ENCODE measurements around the gene ZNF208.
"Not testable (repeated sequence)": the region's sequence is repeated elsewhere in the genome, so short reads cannot be mapped to it uniquely, and the experiment has no call there.

The ZNF208 gene

DNA sequence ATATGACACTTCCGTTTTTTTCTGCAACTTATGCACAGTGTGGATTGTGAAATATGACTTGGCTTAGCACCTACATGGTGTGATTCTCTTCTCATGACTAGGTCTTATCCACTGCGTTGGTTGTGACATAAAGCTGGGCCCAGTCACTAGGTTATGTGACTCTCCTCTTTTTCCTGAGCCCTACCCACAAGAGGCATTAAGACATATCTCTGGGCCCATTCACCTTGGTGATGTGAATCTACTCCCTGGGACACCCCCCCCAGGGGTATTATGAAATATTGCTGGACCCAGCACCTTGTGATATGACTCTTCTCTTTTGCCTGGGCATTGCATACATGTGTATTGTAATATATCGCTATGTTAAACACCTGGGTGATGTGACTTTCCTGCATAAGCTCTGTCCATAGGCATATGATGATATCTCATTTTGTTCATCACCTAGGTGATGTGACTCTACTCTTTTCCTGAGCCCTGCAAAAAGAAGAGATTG is 89.0 kb downstream of the ZNF208 start:
- Histone ChIP-seq H3K27ac (ENCODE audit: low read depth, low read length) (no peak overlapping the region), H3K4me3 (ENCODE audit: low read length) (no peak overlapping the region), H3K4me1 (ENCODE audit: insufficient read depth, low read length) (no peaks in the 10 kb centered on the region), H3K9ac (ENCODE audit: low read depth, low read length) (no peak overlapping the region), H3K27me3 (ENCODE audit: insufficient read depth, low read length) (no peaks in the 10 kb centered on the region), H3K9me3 (ENCODE audit: insufficient read depth, low read depth, low read length) (peaks cover 95% of the 10 kb centered on the region), H3K36me3 (ENCODE audit: insufficient read depth, low read length) (no peaks in the 10 kb centered on the region)
- WGBS = 81% methylated on average over 3 of the region's 3 CpGs

DNA sequence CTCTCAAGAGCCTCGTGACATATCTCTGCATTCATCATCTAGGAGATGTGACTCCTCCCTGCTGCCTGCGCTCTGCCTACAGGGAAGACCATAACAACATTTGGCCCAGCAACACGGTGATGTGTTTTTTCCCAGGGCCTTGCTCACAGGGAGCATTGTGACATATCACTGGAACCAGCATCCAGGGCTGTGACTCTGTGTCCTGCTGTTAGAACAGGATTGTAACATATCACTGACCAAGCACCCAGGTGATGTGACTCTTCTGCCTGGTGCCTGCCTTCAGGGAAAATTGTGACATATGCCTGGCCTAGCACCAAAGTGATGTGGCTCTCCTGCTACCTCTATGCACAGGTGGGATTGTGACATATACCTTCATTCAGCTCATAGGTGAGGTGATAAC is 95.3 kb downstream of the ZNF208 start:
- Histone ChIP-seq H3K27ac (ENCODE audit: low read depth, low read length) (no peak overlapping the region), H3K4me1 (ENCODE audit: insufficient read depth, low read length) (no peaks in the 10 kb centered on the region), H3K27me3 (ENCODE audit: insufficient read depth, low read length) (no peaks in the 10 kb centered on the region), H3K9ac (ENCODE audit: low read depth, low read length) (no peak overlapping the region), H3K36me3 (ENCODE audit: insufficient read depth, low read length) (no peaks in the 10 kb centered on the region), H3K9me3 (ENCODE audit: insufficient read depth, low read depth, low read length) (peaks cover 91% of the 10 kb centered on the region), H3K4me3 (ENCODE audit: low read length) (no peak overlapping the region)
- WGBS = 43% methylated on average over 3 of the region's 3 CpGs

DNA sequence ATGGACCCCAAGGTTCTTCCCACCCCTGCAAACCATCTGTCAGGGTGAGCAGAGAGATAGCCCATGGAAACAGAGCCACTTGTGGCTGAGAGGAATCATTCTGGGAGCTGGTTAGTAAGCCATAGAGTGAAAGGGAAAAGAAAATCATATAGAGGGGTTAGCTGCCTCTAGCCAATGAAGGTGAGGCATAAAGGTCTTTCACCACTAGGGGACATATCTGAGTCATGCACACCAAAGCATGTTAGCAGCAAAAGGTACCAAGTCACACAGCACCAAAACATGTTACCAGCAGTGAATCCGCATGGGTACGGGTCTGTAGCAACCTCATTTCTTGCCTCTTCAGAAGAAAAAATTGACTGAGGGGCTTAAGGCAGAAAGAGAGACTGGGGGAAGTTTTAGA is 98.1 kb downstream of the ZNF208 start:
- Histone ChIP-seq H3K4me1 (ENCODE audit: insufficient read depth, low read length) (no peaks in the 10 kb centered on the region), H3K27ac (ENCODE audit: low read depth, low read length) (no peak overlapping the region), H3K9me3 (ENCODE audit: insufficient read depth, low read depth, low read length) (peaks cover 93% of the 10 kb centered on the region), H3K27me3 (ENCODE audit: insufficient read depth, low read length) (no peaks in the 10 kb centered on the region), H3K4me3 (ENCODE audit: low read length) (no peak overlapping the region), H3K9ac (ENCODE audit: low read depth, low read length) (no peak overlapping the region), H3K36me3 (ENCODE audit: insufficient read depth, low read length) (no peaks in the 10 kb centered on the region)
- 95% methylated on average over 2 of the region's 2 CpGs for WGBS

DNA sequence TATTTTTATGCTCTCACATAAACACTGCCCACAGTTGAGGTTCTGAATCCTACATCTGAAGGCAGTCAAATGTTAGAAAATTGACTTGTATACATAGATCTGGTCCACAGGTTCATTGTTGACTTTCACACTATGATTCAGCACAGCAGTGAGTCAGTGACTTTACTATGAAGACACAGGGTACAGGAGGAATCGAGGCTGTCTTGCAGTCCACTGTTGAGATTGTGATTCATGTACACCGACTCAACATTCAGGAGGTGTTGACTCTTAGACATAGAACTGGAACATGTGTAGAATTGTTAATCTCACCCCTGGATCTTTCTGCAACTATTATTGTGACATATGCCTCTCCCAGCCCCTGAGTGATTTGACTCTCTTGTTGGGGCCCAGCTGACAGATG is 100.4 kb downstream of the ZNF208 start:
- Histone ChIP-seq H3K27ac (ENCODE audit: low read depth, low read length) (no peak overlapping the region), H3K4me3 (ENCODE audit: low read length) (no peak overlapping the region), H3K36me3 (ENCODE audit: insufficient read depth, low read length) (no peaks in the 10 kb centered on the region), H3K27me3 (ENCODE audit: insufficient read depth, low read length) (no peaks in the 10 kb centered on the region), H3K9ac (ENCODE audit: low read depth, low read length) (no peak overlapping the region), H3K4me1 (ENCODE audit: insufficient read depth, low read length) (no peaks in the 10 kb centered on the region), H3K9me3 (ENCODE audit: insufficient read depth, low read depth, low read length) (peaks cover 93% of the 10 kb centered on the region)
- WGBS = 81% methylated on average over 2 of the region's 2 CpGs

DNA sequence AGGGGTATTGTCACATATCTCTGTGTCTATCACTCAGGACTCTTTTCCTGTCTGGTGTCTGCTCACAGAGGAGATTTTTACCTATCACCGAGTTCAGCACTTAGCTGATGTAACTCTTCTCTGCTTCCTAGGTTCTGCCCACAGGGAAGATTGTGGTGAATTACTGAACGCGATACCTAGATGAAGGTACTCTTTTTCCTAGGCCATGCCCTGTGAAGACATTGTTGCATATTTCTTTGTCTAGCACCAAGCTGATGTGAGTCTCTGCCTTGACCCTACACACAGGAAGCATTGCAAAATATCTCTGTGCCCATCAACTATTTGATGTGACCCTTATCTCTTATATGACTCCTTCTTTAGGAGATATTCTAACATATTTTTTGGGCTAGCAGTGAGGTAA is 102.7 kb downstream of the ZNF208 start:
- H3K27me3 ChIP-seq (ENCODE audit: insufficient read depth, low read length) = no peaks in the 10 kb centered on the region
- whole genome bisulfite sequencing = 76% methylated on average over 3 of the region's 3 CpGs
- peaks cover 95% of the 10 kb centered on the region for H3K9me3 ChIP-seq (ENCODE audit: insufficient read depth, low read depth, low read length)

DNA sequence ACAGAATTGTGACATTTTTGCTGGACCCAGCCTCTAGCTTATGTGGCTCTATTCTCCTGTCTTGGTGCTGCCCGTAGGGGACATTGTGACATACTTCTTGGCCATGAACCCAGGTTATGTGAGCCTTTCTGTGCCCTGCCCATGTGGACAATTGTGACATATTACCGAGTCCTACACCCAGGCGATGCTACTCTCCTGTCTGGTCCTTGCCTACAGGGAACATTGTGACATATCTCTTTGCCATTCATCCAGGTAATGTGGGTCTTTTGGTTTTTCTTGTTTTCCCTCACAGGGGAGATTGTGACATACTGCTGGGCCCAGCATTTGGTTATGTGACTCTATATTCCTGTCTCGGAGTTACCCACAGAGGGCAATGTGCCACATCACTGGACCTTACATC is 103.2 kb downstream of the ZNF208 start:
- Histone ChIP-seq H3K9ac (ENCODE audit: low read depth, low read length) (no peak overlapping the region), H3K4me1 (ENCODE audit: insufficient read depth, low read length) (no peaks in the 10 kb centered on the region), H3K27me3 (ENCODE audit: insufficient read depth, low read length) (no peaks in the 10 kb centered on the region), H3K27ac (ENCODE audit: low read depth, low read length) (no peak overlapping the region), H3K9me3 (ENCODE audit: insufficient read depth, low read depth, low read length) (peaks cover 95% of the 10 kb centered on the region), H3K36me3 (ENCODE audit: insufficient read depth, low read length) (no peaks in the 10 kb centered on the region), H3K4me3 (ENCODE audit: low read length) (no peak overlapping the region)
- WGBS = 85% methylated on average over 4 of the region's 4 CpGs

More for the DNA sequence above, 102.7 kb downstream of the ZNF208 start:
- Histone ChIP-seq H3K4me3 (ENCODE audit: low read length) (no peak overlapping the region), H3K9ac (ENCODE audit: low read depth, low read length) (no peak overlapping the region), H3K27ac (ENCODE audit: low read depth, low read length) (no peak overlapping the region), H3K36me3 (ENCODE audit: insufficient read depth, low read length) (no peaks in the 10 kb centered on the region), H3K4me1 (ENCODE audit: insufficient read depth, low read length) (no peaks in the 10 kb centered on the region)

DNA sequence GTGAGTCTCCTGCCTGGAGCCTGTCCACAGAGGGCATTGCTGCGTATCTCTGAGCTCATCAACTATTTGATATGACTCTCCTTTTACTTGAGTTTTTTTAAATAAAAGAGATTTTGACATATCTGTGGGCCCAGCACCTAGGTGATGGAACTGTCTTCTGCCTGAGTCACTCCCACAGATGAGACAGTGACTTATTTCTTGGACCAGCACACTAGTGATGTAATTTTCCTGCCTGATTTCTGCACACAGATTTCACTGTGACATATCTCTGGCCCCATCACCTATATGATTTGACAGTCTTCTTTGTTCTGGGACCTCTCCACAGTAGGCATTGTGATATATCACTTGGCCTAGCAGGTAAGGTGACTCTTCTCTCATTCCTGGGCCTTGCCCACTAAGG is 108.2 kb downstream of the ZNF208 start:
- H3K4me1 ChIP-seq (ENCODE audit: insufficient read depth, low read length) = no peaks in the 10 kb centered on the region
- no peaks in the 10 kb centered on the region for H3K36me3 ChIP-seq (ENCODE audit: insufficient read depth, low read length)
- no peak overlapping the region for H3K4me3 ChIP-seq (ENCODE audit: low read length)
- no peaks in the 10 kb centered on the region for H3K27me3 ChIP-seq (ENCODE audit: insufficient read depth, low read length)
- H3K9ac ChIP-seq (ENCODE audit: low read depth, low read length) = no peak overlapping the region
- 57% methylated on average over 1 of the region's 1 CpG for WGBS
- no peak overlapping the region for H3K27ac ChIP-seq (ENCODE audit: low read depth, low read length)
- H3K9me3 ChIP-seq (ENCODE audit: insufficient read depth, low read depth, low read length) = peaks cover 81% of the 10 kb centered on the region

DNA sequence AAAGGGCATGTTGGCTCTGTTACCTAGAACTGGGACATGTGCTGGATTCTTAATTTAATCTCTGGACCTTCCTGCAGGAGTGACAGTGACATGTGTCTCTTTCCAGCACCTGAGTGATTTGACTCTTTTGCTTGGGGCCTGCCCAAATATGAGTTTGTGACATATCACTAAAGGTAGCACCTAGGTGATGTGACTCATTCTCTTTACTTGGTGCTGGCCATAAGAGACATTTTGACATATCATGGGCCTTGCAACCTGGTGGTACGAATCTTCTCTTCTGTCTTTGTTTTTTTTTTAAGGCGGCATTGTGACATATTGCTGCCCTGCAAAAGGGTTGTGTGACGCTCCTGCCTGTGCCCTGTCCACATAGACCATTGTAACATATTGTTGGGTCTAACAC is 108.9 kb downstream of the ZNF208 start:
- H3K4me3 ChIP-seq (ENCODE audit: low read length) = no peak overlapping the region
- no peak overlapping the region for H3K9ac ChIP-seq (ENCODE audit: low read depth, low read length)
- no peaks in the 10 kb centered on the region for H3K27me3 ChIP-seq (ENCODE audit: insufficient read depth, low read length)
- H3K36me3 ChIP-seq (ENCODE audit: insufficient read depth, low read length) = no peaks in the 10 kb centered on the region
- H3K4me1 ChIP-seq (ENCODE audit: insufficient read depth, low read length) = no peaks in the 10 kb centered on the region
- peaks cover 81% of the 10 kb centered on the region for H3K9me3 ChIP-seq (ENCODE audit: insufficient read depth, low read depth, low read length)
- 85% methylated on average over 3 of the region's 3 CpGs for WGBS
- H3K27ac ChIP-seq (ENCODE audit: low read depth, low read length) = no peak overlapping the region

DNA sequence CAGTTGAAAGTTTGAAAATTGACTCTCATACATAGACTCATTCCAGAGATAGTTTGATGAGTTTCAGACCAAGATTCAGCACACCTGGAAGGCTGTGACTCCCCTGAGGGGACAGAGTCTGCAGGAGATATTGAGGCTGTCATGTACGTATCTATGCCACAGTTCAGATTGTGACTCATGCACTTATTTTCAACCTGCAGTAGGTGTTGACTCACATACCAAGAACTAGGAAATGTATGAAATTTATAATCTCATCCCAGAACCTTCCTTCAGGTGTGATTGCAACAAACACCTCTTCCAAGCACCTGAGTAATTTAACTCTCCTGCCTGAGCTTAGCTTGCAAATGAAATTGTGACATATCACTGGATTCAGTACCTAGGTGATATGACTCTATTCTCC is 110.3 kb downstream of the ZNF208 start:
- H3K9me3 ChIP-seq (ENCODE audit: insufficient read depth, low read depth, low read length) = peaks cover 70% of the 10 kb centered on the region
- no peak overlapping the region for H3K9ac ChIP-seq (ENCODE audit: low read depth, low read length)
- H3K27me3 ChIP-seq (ENCODE audit: insufficient read depth, low read length) = no peaks in the 10 kb centered on the region
- H3K4me1 ChIP-seq (ENCODE audit: insufficient read depth, low read length) = no peaks in the 10 kb centered on the region
- H3K4me3 ChIP-seq (ENCODE audit: low read length) = no peak overlapping the region
- H3K36me3 ChIP-seq (ENCODE audit: insufficient read depth, low read length) = no peaks in the 10 kb centered on the region
- no peak overlapping the region for H3K27ac ChIP-seq (ENCODE audit: low read depth, low read length)
- 93% methylated on average over 1 of the region's 1 CpG for WGBS

DNA sequence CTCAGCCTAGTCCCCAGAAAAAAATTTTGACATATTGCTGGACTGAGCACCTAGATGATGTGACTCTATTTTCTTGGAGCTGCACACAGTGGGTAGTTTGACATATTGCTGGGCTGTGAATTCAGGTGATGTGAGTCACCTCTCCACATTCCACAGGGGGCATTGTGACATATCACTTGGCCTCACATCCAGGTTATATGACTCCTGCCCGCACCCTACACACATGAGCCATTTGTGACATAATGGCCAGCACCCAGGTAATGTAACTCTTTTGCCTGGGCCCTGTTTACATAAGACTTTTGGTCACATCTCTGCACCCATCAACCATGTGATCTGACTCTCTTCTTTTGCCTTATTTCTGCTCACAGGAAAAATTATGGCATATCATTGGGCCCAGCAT is 119.7 kb downstream of the ZNF208 start:
- no peak overlapping the region for H3K27ac ChIP-seq (ENCODE audit: low read depth, low read length)
- no peaks in the 10 kb centered on the region for H3K27me3 ChIP-seq (ENCODE audit: insufficient read depth, low read length)
- no peak overlapping the region for H3K9ac ChIP-seq (ENCODE audit: low read depth, low read length)
- H3K4me1 ChIP-seq (ENCODE audit: insufficient read depth, low read length) = no peaks in the 10 kb centered on the region
- H3K36me3 ChIP-seq (ENCODE audit: insufficient read depth, low read length) = no peaks in the 10 kb centered on the region
- 82% methylated on average over 1 of the region's 1 CpG for WGBS
- no peak overlapping the region for H3K4me3 ChIP-seq (ENCODE audit: low read length)
- H3K9me3 ChIP-seq (ENCODE audit: insufficient read depth, low read depth, low read length) = peaks cover 45% of the 10 kb centered on the region

DNA sequence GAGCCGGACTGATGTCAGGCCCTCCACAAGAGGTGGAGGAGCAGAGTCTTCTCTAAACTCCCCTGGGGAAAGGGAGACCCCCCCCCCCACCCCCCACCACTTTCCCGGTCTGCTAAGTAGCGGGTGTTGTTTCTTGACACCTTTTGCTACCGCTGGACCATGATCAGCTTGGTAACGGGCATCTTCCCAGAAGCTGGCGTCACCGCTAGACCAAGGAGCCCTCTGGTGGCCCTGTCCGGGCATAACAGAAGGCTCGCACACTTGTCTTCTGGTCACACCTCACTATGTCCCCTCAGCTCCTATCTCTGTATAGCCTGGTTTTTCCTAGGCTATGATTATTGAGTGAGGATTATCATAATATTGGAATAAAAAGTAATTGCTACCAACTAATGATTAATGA is 120.7 kb downstream of the ZNF208 start:
- not testable (repeated sequence) for H3K4me3 ChIP-seq (ENCODE audit: low read length); H3K27me3 ChIP-seq (ENCODE audit: insufficient read depth, low read length); H3K9ac ChIP-seq (ENCODE audit: low read depth, low read length); H3K27ac ChIP-seq (ENCODE audit: low read depth, low read length); H3K36me3 ChIP-seq (ENCODE audit: insufficient read depth, low read length); H3K4me1 ChIP-seq (ENCODE audit: insufficient read depth, low read length)
- 43% methylated on average over 7 of the region's 9 CpGs for WGBS
- H3K9me3 ChIP-seq (ENCODE audit: insufficient read depth, low read depth, low read length) = peaks cover 47% of the 10 kb centered on the region

DNA sequence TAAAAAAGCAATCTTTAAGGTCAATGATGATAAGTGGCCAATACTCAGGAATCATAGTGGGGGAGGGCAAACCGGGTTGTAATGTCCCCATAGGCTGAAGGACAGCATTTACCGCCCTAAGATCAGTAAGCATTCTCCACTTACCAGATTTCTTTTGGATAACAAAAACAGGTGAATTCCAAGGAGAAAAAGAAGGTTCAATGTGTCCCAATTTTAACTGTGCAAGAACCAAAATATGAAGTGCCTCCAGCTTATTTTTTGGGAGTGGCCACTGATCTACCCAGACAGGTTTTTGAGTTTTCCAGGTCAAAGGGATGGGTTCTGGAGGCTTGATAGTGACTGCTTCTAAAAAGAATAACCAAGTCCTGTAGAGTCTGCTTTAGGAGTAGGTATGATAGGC is 125.2 kb downstream of the ZNF208 start:
- H3K4me3 ChIP-seq (ENCODE audit: low read length); H3K9ac ChIP-seq (ENCODE audit: low read depth, low read length); H3K36me3 ChIP-seq (ENCODE audit: insufficient read depth, low read length); H3K4me1 ChIP-seq (ENCODE audit: insufficient read depth, low read length); H3K27ac ChIP-seq (ENCODE audit: low read depth, low read length); H3K27me3 ChIP-seq (ENCODE audit: insufficient read depth, low read length): not testable (repeated sequence)
- peaks cover 37% of the 10 kb centered on the region for H3K9me3 ChIP-seq (ENCODE audit: insufficient read depth, low read depth, low read length)
- WGBS = 66% methylated on average over 2 of the region's 2 CpGs

Data from HUES64 (cell line).